NCI-H510A treated with DMSO at 0.1 percent for 48 hours (cell line): ENCODE results near the gene FUCA1.
"Not testable (repeated sequence)": the region's sequence is repeated elsewhere in the genome, so short reads cannot be mapped to it uniquely, and the experiment has no call there.

ENCODE experiments used
- DNase-seq: peaks from one replicate; lab custom pipeline; 2025; lab: John Stamatoyannopoulos, UW

The FUCA1 gene

GRCh38 chr1:23895993-23896392 lies 27.9 kb upstream of the FUCA1 start:
- DNase-seq = no peak

GRCh38 chr1:23895082-23895481 lies 27.0 kb upstream of the FUCA1 start:
- no peak for DNase-seq

- DNase-seq = no peak
These were observed 21.0 kb upstream of the FUCA1 start for GRCh38 chr1:23889074-23889473.

GRCh38 chr1:23885222-23885621 lies 17.1 kb upstream of the FUCA1 start:
- DNase-seq = no peak

- no peak for DNase-seq
These were observed 14.7 kb upstream of the FUCA1 start for GRCh38 chr1:23882746-23883145.

- no peak for DNase-seq
These were observed 11.7 kb upstream of the FUCA1 start for GRCh38 chr1:23879809-23880208.

GRCh38 chr1:23878668-23879067 lies 10.6 kb upstream of the FUCA1 start:
- DNase-seq = no peak

GRCh38 chr1:23875382-23875781 lies 7.3 kb upstream of the FUCA1 start:
- DNase-seq = no peak

GRCh38 chr1:23872421-23872820 lies 4.3 kb upstream of the FUCA1 start:
- no peak for DNase-seq

- no peak for DNase-seq
These were observed 961 bp upstream of the FUCA1 start for GRCh38 chr1:23869051-23869450.

GRCh38 chr1:23868557-23869016 lies 497 bp upstream of the FUCA1 start:
- no peak for DNase-seq

- DNase-seq = peak; percentile 10
These were observed 572 bp downstream of the FUCA1 start for GRCh38 chr1:23867542-23867894.

- no peak for DNase-seq
These were observed 2.6 kb downstream of the FUCA1 start for GRCh38 chr1:23865543-23865930.

GRCh38 chr1:23864801-23865542 lies 3.1 kb downstream of the FUCA1 start:
- no peak for DNase-seq

- no peak for DNase-seq
These were observed 5.5 kb downstream of the FUCA1 start for GRCh38 chr1:23862640-23863039.

- DNase-seq = no peak
These were observed 13.5 kb downstream of the FUCA1 start for GRCh38 chr1:23854568-23854967.

- not testable (repeated sequence) for DNase-seq
These were observed 15.0 kb downstream of the FUCA1 start for GRCh38 chr1:23853124-23853523.

- DNase-seq = not testable (repeated sequence)
These were observed 16.7 kb downstream of the FUCA1 start for GRCh38 chr1:23851406-23851805.

GRCh38 chr1:23848673-23849616 lies 19.1 kb downstream of the FUCA1 start:
- no peak for DNase-seq

- DNase-seq = not testable (repeated sequence)
These were observed 20.5 kb downstream of the FUCA1 start for GRCh38 chr1:23847482-23848095.

GRCh38 chr1:23845163-23845562 lies 22.9 kb downstream of the FUCA1 start:
- no peak for DNase-seq

GRCh38 chr1:23843644-23844043 lies 24.4 kb downstream of the FUCA1 start:
- DNase-seq = no peak

GRCh38 chr1:23838401-23838866 lies 29.7 kb downstream of the FUCA1 start:
- peak; percentile 23 for DNase-seq
